B cell (primary cell): ENCODE measurements around the gene C4orf33. TPM values are rescaled to one million over a fixed set of nuclear protein-coding genes. Genes with fewer than 3 reads are reported as not detected.

Source experiments
- ATAC-seq: fragments of 200-7000 bp; cut with Tn5 transposase; one replicate; pipeline ENCODE4 v1.10.0; 2021; ENCODE audit warnings: low read depth, mild to moderate bottlenecking, moderate number of reproducible peaks, moderate library complexity
- CTCF ChIA-PET: fragments of 350-600 bp; sonication (Branson Sonifier 250); formaldehyde crosslinking; loops from one replicate; lab custom pipeline; 2021; ENCODE audit warnings: antibody characterized with exemption, inconsistent platforms; lab: Charles Lee
- POLR2A ChIA-PET: fragments of 350-600 bp; sonication (Branson Sonifier 250); formaldehyde crosslinking; loops from one replicate; lab custom pipeline; 2021; ENCODE audit warnings: antibody characterized with exemption; lab: Charles Lee
- DNase-seq: peaks from one replicate; pipeline ENCODE4 v3.0.0; 2013
- H2AFZ ChIP-seq: 2 replicates; pipeline ENCODE4 v1.6.1; 2012; ENCODE audit warnings: mild to moderate bottlenecking, low read depth, low read length; ENCODE audit not compliant: insufficient read depth, poor library complexity, severe bottlenecking
- H3K27ac ChIP-seq, 2 donors: 1 replicate in 1 of 2; 2 replicates in 1 of 2; pipeline ENCODE4 v1.5.1; 2012 to 2013; ENCODE audit warnings: low read length in 2 of 2, mild to moderate bottlenecking in 2 of 2, moderate library complexity in 1 of 2
- H3K27me3 ChIP-seq, 4 experiments: fragments of 200-600 bp in 1 of 4; sonication (generic) in 1 of 4; replicated peaks in 1 of 4; 1 replicate in 2 of 4; 2 replicates in 2 of 4; pipeline versions ENCODE4 v1.6.1 to v1.7.0; 2013 to 2016; ENCODE audit warnings: low read length in 3 of 4, mild to moderate bottlenecking in 2 of 4, mixed read lengths in 1 of 4, moderate library complexity in 1 of 4; ENCODE audit not compliant: insufficient read depth in 4 of 4, control insufficient read depth in 3 of 4; ENCODE audit errors: control extremely low read depth in 1 of 4
- H3K36me3 ChIP-seq, 2 experiments: replicated peaks in 1 of 2; 1 replicate in 1 of 2; 2 replicates in 1 of 2; pipeline versions ENCODE4 v1.6.1 to v1.7.1; 2013; ENCODE audit warnings: low read length in 1 of 2; ENCODE audit not compliant: insufficient read depth in 2 of 2, control insufficient read depth in 1 of 2; ENCODE audit errors: control extremely low read depth in 1 of 2, extremely low read depth in 1 of 2
- H3K4me1 ChIP-seq, 2 donors: fragments of 200-600 bp in 1 of 2; sonication (generic) in 1 of 2; 1 replicate in 1 of 2; 2 replicates in 1 of 2; pipeline versions ENCODE4 v1.5.1 to v1.6.1; 2013 to 2017; ENCODE audit warnings: low read length in 2 of 2; ENCODE audit not compliant: control insufficient read depth in 2 of 2, insufficient read depth in 2 of 2
- H3K4me2 ChIP-seq: replicated peaks from 2 replicates; pipeline ENCODE3; 2012; ENCODE audit warnings: mild to moderate bottlenecking, low read depth, low read length; ENCODE audit not compliant: poor library complexity, severe bottlenecking
- H3K4me3 ChIP-seq, 5 experiments: fragments of 200-600 bp in 1 of 5; sonication (generic) in 1 of 5; 1 replicate in 3 of 5; 2 replicates in 2 of 5; pipeline versions ENCODE4 v1.5.1 to v1.7.0; 2011 to 2016; ENCODE audit warnings: low read length in 4 of 5, mild to moderate bottlenecking in 4 of 5, low read depth in 2 of 5, control low read depth in 1 of 5, moderate library complexity in 1 of 5; ENCODE audit not compliant: insufficient read depth in 1 of 5; ENCODE audit errors: control extremely low read depth in 1 of 5, extremely low read depth in 1 of 5
- H3K79me2 ChIP-seq: fragments of 200-600 bp; sonication (generic); one replicate; pipeline ENCODE4 v1.6.0; 2016; ENCODE audit warnings: low read length; ENCODE audit not compliant: control insufficient read depth, insufficient read depth
- H3K9ac ChIP-seq: fragments of 200-600 bp; sonication (generic); 2 replicates; pipeline ENCODE4 v1.6.1; 2017; ENCODE audit warnings: mild to moderate bottlenecking, low read length, moderate library complexity
- H3K9me3 ChIP-seq, 3 donors: one replicate each; pipeline versions ENCODE4 v1.6.1 to v1.7.1; 2013; ENCODE audit warnings: low read length in 2 of 3; ENCODE audit not compliant: control insufficient read depth in 2 of 3, insufficient read depth in 1 of 3; ENCODE audit errors: control extremely low read depth in 1 of 3
- H4K20me1 ChIP-seq: 2 replicates; pipeline ENCODE4 v1.6.0; 2012; ENCODE audit warnings: mild to moderate bottlenecking, low read length; ENCODE audit not compliant: insufficient read depth, control insufficient read depth, poor library complexity, severe bottlenecking
- H3K27ac Mint-ChIP-seq: one replicate; pipeline ENCODE4 v1.8.0; 2021; ENCODE audit warnings: mixed read lengths
- H3K27me3 Mint-ChIP-seq: one replicate; pipeline ENCODE4 v1.8.0; 2021; ENCODE audit warnings: mixed read lengths
- H3K4me1 Mint-ChIP-seq: one replicate; pipeline ENCODE4 v1.8.0; 2021; ENCODE audit warnings: mixed read lengths
- H3K4me3 Mint-ChIP-seq: one replicate; pipeline ENCODE4 v1.8.0; 2021; ENCODE audit warnings: mixed read lengths
- H3K9me3 Mint-ChIP-seq: one replicate; pipeline ENCODE4 v1.8.0; 2022; ENCODE audit warnings: mixed read lengths; ENCODE audit not compliant: insufficient read depth
- CTCF ChIP-seq: fragments of 200-600 bp; IDR thresholded peaks from one replicate; pipeline ENCODE4 v1.8.0; 2022; ENCODE audit warnings: antibody characterized with exemption, mild to moderate bottlenecking
- EZH2 ChIP-seq: IDR thresholded peaks from 2 replicates; pipeline ENCODE4 v1.6.1; 2012; ENCODE audit warnings: borderline replicate concordance, low read depth, mild to moderate bottlenecking, moderate library complexity, low read length; ENCODE audit not compliant: insufficient read depth, poor library complexity, severe bottlenecking
- WGBS: methylation state at CpG from one replicate; pipeline ENCODE4 v1.1.5; 2013; ENCODE audit warnings: missing lambda C conversion rate; ENCODE audit not compliant: insufficient coverage; 5-methylcytosine and 5-hydroxymethylcytosine counted together
- intact Hi-C: fragments of 100-400 bp; cut with micrococcal nuclease; formaldehyde crosslinking; loops from one replicate; pipeline ENCODE4 v1.10.0; 2022
- polyA plus RNA-seq: library from polyadenylated mRNA; depleted of rRNA; stranded (reverse); fragments of >200 nt; gene quantifications from 2 replicates; pipeline ENCODE4 v1.2.3, GENCODE V29; 2012
- total RNA-seq, 2 donors: library from RNA; stranded (reverse); fragments of 120-200 nt in 1 of 2; gene quantifications; 1 replicate in 1 of 2; 2 replicates in 1 of 2; pipeline versions ENCODE4 v1.2.3 to v1.2.4, GENCODE V29; 2013 to 2022

C4orf33 gene
- total and polyA plus RNA-seq, 2 donors (not counting 1 experiment from before 2014, with no cell fraction given): 9.0 to 9.5 TPM

DNA sequence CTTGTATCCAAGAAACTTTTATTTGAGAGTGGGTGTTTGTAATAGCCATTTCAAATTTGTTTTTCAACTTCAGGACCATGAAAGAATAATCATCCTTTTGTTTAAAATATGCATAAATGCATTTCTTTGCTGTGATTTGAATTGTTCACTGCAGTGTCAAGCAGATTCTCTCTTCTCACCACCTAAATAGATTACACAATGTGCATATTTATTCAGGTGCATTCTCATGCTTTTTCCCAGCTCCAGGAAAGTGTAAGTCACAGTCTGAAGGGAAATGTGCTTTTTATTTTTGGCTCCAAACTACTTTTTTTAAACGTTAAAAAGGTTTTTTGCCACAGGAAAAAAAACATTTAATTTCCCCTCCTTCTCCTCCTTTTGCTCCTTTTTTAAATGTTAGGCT is 17.5 kb downstream of the C4orf33 start:
- TF ChIP-seq CTCF (no peak), EZH2 (no peak)
- no CpG with 5 or more reads among the region's 1 CpG for WGBS
- no peaks in the 10 kb centered on the region for H3K27me3 ChIP-seq
- H3K4me2 ChIP-seq: no peak overlapping the region
- ChIA-PET CTCF (no interaction called here), POLR2A (no interaction called here)
- H3K9ac ChIP-seq: no peak overlapping the region
- no peaks in the 10 kb centered on the region for H3K9me3 ChIP-seq
- intact Hi-C loops: no loop called here
- H3K4me3 Mint-ChIP-seq: no peak overlapping the region
- H3K27ac Mint-ChIP-seq: no peak overlapping the region
- H3K27me3 Mint-ChIP-seq: no peaks in the 10 kb centered on the region
- no peaks in the 10 kb centered on the region for H3K4me1 Mint-ChIP-seq
- H2AFZ ChIP-seq: no peak overlapping the region
- H3K36me3 ChIP-seq: peaks cover 5 to 6% of the 10 kb centered on the region in 2 experiments
- H3K4me3 ChIP-seq: no peak overlapping the region
- H4K20me1 ChIP-seq: no peaks in the 10 kb centered on the region
- no peak for DNase-seq
- H3K4me1 ChIP-seq: no peaks in the 10 kb centered on the region
- no peaks in the 10 kb centered on the region for H3K9me3 Mint-ChIP-seq
- ATAC-seq: no peak
- H3K27ac ChIP-seq: no peak overlapping the region
- H3K79me2 ChIP-seq: no peaks in the 10 kb centered on the region

- H4K20me1 ChIP-seq: no peaks in the 10 kb centered on the region
- no peak overlapping the region for H3K27ac Mint-ChIP-seq
- H3K9ac ChIP-seq: no peak overlapping the region
- no peaks in the 10 kb centered on the region for H3K4me1 ChIP-seq
- no peaks in the 10 kb centered on the region for H3K9me3 Mint-ChIP-seq
- ChIA-PET POLR2A (no interaction called here), CTCF (no interaction called here)
- H3K4me1 Mint-ChIP-seq: no peaks in the 10 kb centered on the region
- H3K36me3 ChIP-seq: peaks cover 5 to 6% of the 10 kb centered on the region in 2 experiments
- H3K27me3 Mint-ChIP-seq: no peaks in the 10 kb centered on the region
- no peak overlapping the region for H3K27ac ChIP-seq
- no peak overlapping the region for H3K4me2 ChIP-seq
- intact Hi-C loops: no loop called here
- no peak overlapping the region for H3K4me3 Mint-ChIP-seq
- DNase-seq: no peak
- no peaks in the 10 kb centered on the region for H3K27me3 ChIP-seq
- no peak overlapping the region for H3K4me3 ChIP-seq
- ATAC-seq: no peak
- no peak overlapping the region for H2AFZ ChIP-seq
- TF ChIP-seq CTCF (no peak), EZH2 (no peak)
- WGBS: no CpG with 5 or more reads among the region's 1 CpG
- no peaks in the 10 kb centered on the region for H3K9me3 ChIP-seq
- H3K79me2 ChIP-seq: no peaks in the 10 kb centered on the region
Measured at GRCh38 chr4:129113919-129114318, 18.0 kb downstream of the C4orf33 start.
